HL-60 (cell line): ENCODE results near the gene MXD1.

Experiments
- CTCF ChIP-seq: IDR thresholded peaks from one replicate; pipeline ENCODE4 v1.5.1; 2011; ENCODE audit warnings: low read length, control low read depth, inconsistent platforms; ENCODE audit not compliant: insufficient read depth
- GABPA ChIP-seq: IDR thresholded peaks from 2 replicates; pipeline ENCODE4 v1.6.1; 2012; ENCODE audit warnings: low read depth
- POLR2AphosphoS5 ChIP-seq: IDR thresholded peaks from 2 replicates; pipeline ENCODE4 v1.6.1; 2012; ENCODE audit warnings: low read depth
- REST ChIP-seq: IDR thresholded peaks from 2 replicates; pipeline ENCODE4 v1.6.1; 2012; ENCODE audit warnings: low read depth; ENCODE audit not compliant: insufficient replicate concordance
- SPI1 ChIP-seq: IDR thresholded peaks from 2 replicates; pipeline ENCODE4 v1.6.1; 2012; ENCODE audit warnings: low read depth, mild to moderate bottlenecking, borderline replicate concordance

GRCh38 chr2:69957965-69958364 is 43.1 kb downstream of the MXD1 start:
- TF ChIP-seq CTCF (no peak), GABPA (no peak), POLR2AphosphoS5 (no peak), SPI1 (no peak), REST (no peak)
